Skeletal muscle satellite cell (primary cell): ENCODE results near the gene A2ML1.
"Not testable (repeated sequence)": the region's sequence is repeated elsewhere in the genome, so short reads cannot be mapped to it uniquely, and the experiment has no call there.

Experiments used
- H3K27me3 ChIP-seq: 2 replicates; pipeline ENCODE4 v1.7.0; 2013; ENCODE audit warnings: low read length; ENCODE audit not compliant: control insufficient read depth, insufficient read depth
- H3K36me3 ChIP-seq: 2 replicates; pipeline ENCODE4 v1.7.0; 2013; ENCODE audit warnings: mild to moderate bottlenecking, control low read depth, low read length; ENCODE audit not compliant: insufficient read depth
- H3K4me1 ChIP-seq: 2 replicates; pipeline ENCODE4 v1.7.0; 2013; ENCODE audit warnings: low read length; ENCODE audit not compliant: control insufficient read depth, insufficient read depth
- H3K4me2 ChIP-seq: 2 replicates; pipeline ENCODE4 v1.7.0; 2013; ENCODE audit warnings: mild to moderate bottlenecking, low read length
- H3K4me3 ChIP-seq: 2 replicates; pipeline ENCODE4 v1.7.0; 2013; ENCODE audit warnings: low read length
- H3K9ac ChIP-seq: 2 replicates; pipeline ENCODE4 v1.7.0; 2013; ENCODE audit warnings: mild to moderate bottlenecking, low read depth, low read length, moderate library complexity
- H3K9me3 ChIP-seq: replicated peaks from 2 replicates; pipeline ENCODE4 v1.7.0; 2013; ENCODE audit warnings: mild to moderate bottlenecking, control low read depth, low read length

Gene A2ML1

DNA sequence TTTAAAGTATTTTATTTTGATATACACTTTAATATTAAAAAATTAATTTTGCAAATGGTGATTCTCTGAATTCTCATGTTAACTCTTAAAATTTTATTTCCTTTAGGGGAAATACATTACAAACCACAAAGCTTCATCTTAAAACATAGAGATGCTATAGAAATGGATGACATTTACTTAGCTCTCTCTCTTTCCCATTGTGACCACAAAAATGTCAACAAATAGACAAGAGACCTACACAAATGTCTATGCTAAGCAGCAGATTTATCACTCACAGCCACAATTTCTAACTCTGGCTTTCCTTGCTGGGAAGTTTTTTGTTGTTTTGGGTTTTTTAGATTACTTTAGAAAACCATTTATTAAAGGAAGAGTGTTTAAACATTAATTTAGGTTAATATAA, 72.0 kb downstream of the A2ML1 start:
- H3K36me3 ChIP-seq, result no peaks in the 10 kb centered on the region
- H3K27me3 ChIP-seq, result no peaks in the 10 kb centered on the region
- no peak overlapping the region for H3K4me2 ChIP-seq
- no peak overlapping the region for H3K4me3 ChIP-seq
- H3K4me1 ChIP-seq, result no peaks in the 10 kb centered on the region
- H3K9ac ChIP-seq, result no peak overlapping the region
- H3K9me3 ChIP-seq, result no peaks in the 10 kb centered on the region

DNA sequence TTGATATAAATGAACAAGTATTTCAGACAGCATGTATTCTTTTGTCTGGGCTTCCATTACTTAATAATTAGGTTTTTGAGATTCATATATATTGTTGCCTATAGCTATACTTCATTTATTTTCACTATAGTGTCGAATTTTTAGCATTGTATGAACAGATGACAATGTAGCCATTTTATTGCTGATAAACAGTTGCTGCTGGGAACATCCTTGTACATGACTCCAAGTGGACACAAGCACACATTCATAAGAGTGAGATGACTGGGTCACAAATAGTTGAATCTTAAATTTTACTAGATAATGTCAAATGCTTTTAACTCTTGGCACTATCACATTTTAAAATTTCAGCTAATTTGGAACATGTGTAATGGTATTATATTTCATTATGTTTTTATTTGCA, 72.6 kb downstream of the A2ML1 start:
- no peaks in the 10 kb centered on the region for H3K9me3 ChIP-seq
- H3K27me3 ChIP-seq, result no peaks in the 10 kb centered on the region
- no peak overlapping the region for H3K4me3 ChIP-seq
- H3K4me2 ChIP-seq, result no peak overlapping the region
- no peak overlapping the region for H3K9ac ChIP-seq
- H3K36me3 ChIP-seq, result no peaks in the 10 kb centered on the region
- H3K4me1 ChIP-seq, result no peaks in the 10 kb centered on the region

- no peaks in the 10 kb centered on the region for H3K4me1 ChIP-seq
- H3K36me3 ChIP-seq, result no peaks in the 10 kb centered on the region
- no peak overlapping the region for H3K4me3 ChIP-seq
- H3K9ac ChIP-seq, result no peak overlapping the region
- H3K4me2 ChIP-seq, result no peak overlapping the region
- no peaks in the 10 kb centered on the region for H3K27me3 ChIP-seq
- H3K9me3 ChIP-seq, result no peaks in the 10 kb centered on the region
These were observed 74.7 kb downstream of the A2ML1 start for GRCh38 chr12:8897081-8897480.

DNA sequence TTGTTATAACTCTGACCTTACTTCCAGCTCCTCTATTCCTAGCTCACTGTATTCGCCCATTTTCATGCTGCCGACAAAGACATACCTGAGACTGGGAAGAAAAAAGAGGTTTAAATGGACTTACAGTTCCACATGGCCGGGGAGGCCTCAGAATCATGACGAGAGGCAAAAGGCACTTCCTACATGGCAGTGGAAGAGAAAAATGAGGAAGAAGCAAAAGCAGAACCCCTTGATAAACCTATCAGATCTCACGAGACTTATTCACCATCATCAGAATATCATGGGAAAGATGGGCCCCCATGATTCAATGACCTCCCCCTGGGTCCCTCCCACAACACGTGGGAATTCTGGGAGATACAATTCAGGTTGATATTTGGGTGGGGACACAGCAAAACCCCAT, 77.4 kb downstream of the A2ML1 start:
- Histone ChIP-seq H3K9me3 (no peaks in the 10 kb centered on the region), H3K27me3 (no peaks in the 10 kb centered on the region), H3K36me3 (no peaks in the 10 kb centered on the region), H3K4me1 (no peaks in the 10 kb centered on the region), H3K4me3 (no peak overlapping the region), H3K9ac (no peak overlapping the region), H3K4me2 (no peak overlapping the region)

- H3K4me2 ChIP-seq, H3K36me3 ChIP-seq, H3K27me3 ChIP-seq, H3K9ac ChIP-seq, H3K4me1 ChIP-seq, H3K9me3 ChIP-seq, H3K4me3 ChIP-seq: not testable (repeated sequence)
These were observed 80.3 kb downstream of the A2ML1 start for GRCh38 chr12:8902703-8903102.

- Histone ChIP-seq H3K4me2 (no peak overlapping the region), H3K4me1 (no peaks in the 10 kb centered on the region), H3K27me3 (no peaks in the 10 kb centered on the region), H3K9me3 (no peaks in the 10 kb centered on the region), H3K36me3 (no peaks in the 10 kb centered on the region), H3K4me3 (no peak overlapping the region), H3K9ac (no peak overlapping the region)
These were observed 81.2 kb downstream of the A2ML1 start for GRCh38 chr12:8903646-8904045.

GRCh38 chr12:8904665-8905064, 82.2 kb downstream of the A2ML1 start:
- no peaks in the 10 kb centered on the region for H3K36me3 ChIP-seq
- H3K9ac ChIP-seq, result no peak overlapping the region
- H3K27me3 ChIP-seq, result no peaks in the 10 kb centered on the region
- H3K9me3 ChIP-seq, result no peaks in the 10 kb centered on the region
- H3K4me1 ChIP-seq, result no peaks in the 10 kb centered on the region
- H3K4me2 ChIP-seq, result no peak overlapping the region
- H3K4me3 ChIP-seq, result no peak overlapping the region

DNA sequence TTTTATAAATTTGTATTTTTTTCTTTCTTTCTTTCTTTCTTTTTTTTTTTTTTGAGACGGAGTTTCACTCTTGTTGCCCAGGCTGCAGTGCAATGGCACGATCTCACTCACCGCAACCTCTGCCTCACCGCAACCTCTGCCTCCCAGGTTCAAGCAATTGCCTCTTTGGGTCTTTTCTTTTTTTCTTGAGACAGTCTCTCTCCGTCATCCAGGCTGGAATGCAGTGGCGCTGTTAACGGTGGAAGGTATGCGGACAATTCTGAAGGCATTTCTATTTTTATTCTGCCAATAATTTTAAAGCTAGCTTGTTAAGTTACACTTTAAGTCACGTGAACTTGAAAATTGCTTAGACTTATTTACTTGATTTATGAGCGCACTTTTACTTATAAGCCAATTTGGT, 83.1 kb downstream of the A2ML1 start:
- no peak overlapping the region for H3K9ac ChIP-seq

GRCh38 chr12:8906266-8907180, 84.1 kb downstream of the A2ML1 start:
- no peak overlapping the region for H3K9ac ChIP-seq
- H3K36me3 ChIP-seq, result no peaks in the 10 kb centered on the region
- H3K9me3 ChIP-seq, result no peaks in the 10 kb centered on the region
- H3K4me2 ChIP-seq, result no peak overlapping the region
- no peak overlapping the region for H3K4me3 ChIP-seq
- H3K4me1 ChIP-seq, result no peaks in the 10 kb centered on the region
- H3K27me3 ChIP-seq, result no peaks in the 10 kb centered on the region

More for the DNA sequence above, 83.1 kb downstream of the A2ML1 start:
- no peaks in the 10 kb centered on the region for H3K27me3 ChIP-seq
- H3K4me2 ChIP-seq, result no peak overlapping the region
- H3K4me3 ChIP-seq, result no peak overlapping the region
- no peaks in the 10 kb centered on the region for H3K9me3 ChIP-seq
- no peaks in the 10 kb centered on the region for H3K4me1 ChIP-seq
- H3K36me3 ChIP-seq, result no peaks in the 10 kb centered on the region

- Histone ChIP-seq H3K27me3 (no peaks in the 10 kb centered on the region), H3K4me3 (no peak overlapping the region), H3K9ac (no peak overlapping the region), H3K36me3 (no peaks in the 10 kb centered on the region), H3K4me2 (no peak overlapping the region), H3K9me3 (no peaks in the 10 kb centered on the region), H3K4me1 (no peaks in the 10 kb centered on the region)
These were observed 85.1 kb downstream of the A2ML1 start for GRCh38 chr12:8907513-8907912.

DNA sequence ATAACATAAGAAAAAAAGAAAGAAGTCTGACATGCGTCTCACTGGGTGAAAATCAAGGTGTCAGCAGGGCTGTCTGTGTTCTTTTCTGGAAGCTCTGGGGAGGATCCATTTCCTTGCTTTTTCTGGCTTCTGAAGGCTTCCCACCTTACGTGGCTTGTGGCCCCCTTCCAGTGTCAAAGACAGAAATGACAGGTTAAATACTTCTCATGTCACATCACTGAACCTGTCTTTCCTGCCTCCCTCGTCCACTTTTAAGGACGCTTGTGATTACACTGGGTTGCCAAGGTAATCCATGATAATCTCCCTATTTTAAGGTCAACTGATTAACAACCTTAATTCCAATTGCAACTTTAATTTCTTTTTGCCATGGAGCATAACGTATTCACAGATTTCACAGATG, 87.3 kb downstream of the A2ML1 start:
- Histone ChIP-seq H3K4me3 (no peak overlapping the region), H3K4me2 (no peak overlapping the region), H3K9me3 (no peaks in the 10 kb centered on the region), H3K36me3 (no peaks in the 10 kb centered on the region), H3K9ac (no peak overlapping the region), H3K27me3 (no peaks in the 10 kb centered on the region), H3K4me1 (peaks cover 9% of the 10 kb centered on the region)

GRCh38 chr12:8911606-8912268, 89.3 kb downstream of the A2ML1 start:
- Histone ChIP-seq H3K9ac (no peak overlapping the region), H3K9me3 (no peaks in the 10 kb centered on the region), H3K4me1 (peaks cover 9% of the 10 kb centered on the region), H3K4me3 (no peak overlapping the region), H3K36me3 (no peaks in the 10 kb centered on the region), H3K4me2 (no peak overlapping the region), H3K27me3 (no peaks in the 10 kb centered on the region)
